ENCODE measurements around the gene SUN1.
"Not testable (repeated sequence)": the region's sequence is repeated elsewhere in the genome, so short reads cannot be mapped to it uniquely, and the experiment has no call there.

The SUN1 gene

DNA sequence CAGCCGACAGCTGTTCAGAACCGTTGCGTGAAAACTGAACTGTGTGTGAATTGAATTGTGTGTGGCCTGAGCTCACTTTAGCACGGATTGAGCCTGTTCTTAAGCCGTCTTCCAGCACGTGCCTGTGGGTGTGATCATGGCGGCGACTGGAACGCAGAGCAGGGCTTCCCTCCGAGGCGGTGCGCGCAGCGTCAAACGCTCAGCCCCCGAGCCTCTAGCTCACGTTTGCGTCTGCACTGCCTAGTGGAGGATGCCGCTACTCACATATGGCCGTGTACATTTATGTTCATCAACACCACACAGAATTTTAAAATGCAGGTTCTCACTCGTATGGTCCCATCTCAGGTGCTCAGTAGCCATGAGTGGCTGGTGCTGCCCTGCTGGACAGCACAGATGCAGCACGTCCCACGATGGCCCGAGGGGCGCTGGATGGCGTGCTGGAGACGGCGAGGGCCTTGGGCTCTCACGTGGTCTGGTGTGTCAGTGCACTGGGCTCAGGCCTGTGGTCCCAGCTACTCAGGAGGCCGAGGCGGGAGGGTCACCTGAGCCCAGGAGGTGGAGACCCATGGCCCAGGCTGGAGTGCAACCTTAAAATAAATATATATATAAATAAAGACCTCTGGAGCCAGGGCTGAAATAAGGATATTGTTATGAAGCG is 22.0 kb downstream of the SUN1 start:
- no peak for DNase-seq (ENCODE audit: low read depth, low spot score)

DNA sequence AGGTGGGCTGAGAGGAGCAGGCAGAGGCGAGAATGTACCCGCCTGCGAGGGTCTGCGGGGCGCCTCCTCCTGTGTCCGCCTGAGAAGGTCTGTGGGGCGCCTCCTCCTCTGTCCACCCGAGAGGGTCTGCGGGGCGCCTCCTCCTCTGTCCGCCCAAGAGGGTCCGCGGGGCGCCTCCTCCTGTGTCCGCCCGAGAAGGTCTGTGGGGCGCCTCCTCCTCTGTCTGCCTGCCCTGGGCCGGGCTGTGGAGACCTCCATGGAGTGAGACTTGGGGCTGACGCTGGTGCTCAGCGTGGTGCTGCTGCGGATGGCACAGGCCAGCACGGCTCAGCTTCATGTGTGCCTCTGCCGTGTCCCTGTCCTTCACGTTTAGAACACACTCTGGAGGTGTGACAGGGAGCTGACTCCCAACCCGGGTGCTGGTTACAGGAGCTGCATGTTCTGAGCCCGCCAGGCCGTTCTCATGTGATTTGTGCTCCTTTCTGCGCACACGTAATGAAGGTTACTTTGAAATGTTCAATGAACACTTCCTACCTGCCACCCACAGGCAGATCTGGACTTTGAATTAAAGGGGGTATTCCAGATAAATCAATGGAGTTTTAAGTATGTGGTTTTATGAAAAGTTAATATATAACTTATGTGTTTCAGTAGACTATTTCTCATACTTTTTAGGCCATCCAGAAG is 23.6 kb downstream of the SUN1 start:
- DNase-seq (ENCODE audit: low read depth, low spot score): no peak

- no peak for DNase-seq (ENCODE audit: low read depth, low spot score)
Measured at GRCh38 chr7:856444-857095, 24.3 kb downstream of the SUN1 start.

GRCh38 chr7:857661-858060 is 25.4 kb downstream of the SUN1 start:
- no peak for DNase-seq (ENCODE audit: low read depth, low spot score)

DNA sequence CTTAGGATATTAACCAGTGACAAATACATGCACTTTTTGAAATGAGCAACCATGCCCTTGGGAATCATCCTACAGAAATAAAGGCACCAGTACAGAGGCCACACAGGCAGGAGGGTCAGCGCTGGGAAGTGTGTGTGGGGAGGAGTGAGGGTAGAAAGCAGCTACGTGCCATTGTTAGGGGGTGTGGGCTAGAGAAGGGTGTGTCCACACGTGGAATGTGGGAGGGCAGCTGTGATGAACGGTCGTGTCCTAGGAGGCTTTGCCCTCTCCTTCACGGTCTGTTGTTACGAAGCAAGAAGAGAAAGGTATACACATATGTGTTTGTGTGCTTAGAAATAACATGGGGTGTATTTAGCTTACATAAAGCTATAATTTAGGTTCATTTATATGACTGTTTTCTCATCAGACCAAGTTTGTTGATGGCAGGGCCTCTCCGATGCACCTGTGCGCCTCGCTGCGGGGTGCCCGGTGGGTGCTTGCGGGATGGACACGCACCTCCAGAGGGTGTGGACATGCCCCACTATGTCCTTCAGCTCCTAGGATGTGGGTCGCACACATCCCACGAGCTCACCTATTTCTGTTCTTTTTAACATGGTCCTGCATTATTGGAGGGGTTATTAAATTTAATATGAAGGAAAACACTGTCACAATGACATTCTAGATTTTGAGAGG is 27.2 kb downstream of the SUN1 start:
- no peak for DNase-seq (ENCODE audit: low read depth, low spot score)

DNA sequence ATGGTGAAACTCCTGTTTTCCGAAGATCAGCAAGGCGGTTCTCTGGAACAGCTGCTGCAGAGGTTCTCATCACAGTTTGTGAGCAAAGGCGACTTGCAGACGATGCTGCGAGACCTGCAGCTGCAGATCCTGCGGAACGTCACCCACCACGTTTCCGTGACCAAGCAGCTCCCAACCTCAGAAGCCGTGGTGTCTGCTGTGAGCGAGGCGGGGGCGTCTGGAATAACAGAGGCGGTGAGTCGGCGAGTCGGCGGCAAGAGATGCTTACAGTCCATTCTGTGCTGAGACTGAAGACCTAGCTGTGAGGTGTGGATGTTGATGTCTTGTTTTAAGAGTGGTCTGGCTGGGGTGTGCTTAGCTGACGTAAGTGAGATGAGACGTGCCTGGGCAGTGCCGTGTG is 27.9 kb downstream of the SUN1 start:
- no peak for DNase-seq (ENCODE audit: low read depth, low spot score)

DNA sequence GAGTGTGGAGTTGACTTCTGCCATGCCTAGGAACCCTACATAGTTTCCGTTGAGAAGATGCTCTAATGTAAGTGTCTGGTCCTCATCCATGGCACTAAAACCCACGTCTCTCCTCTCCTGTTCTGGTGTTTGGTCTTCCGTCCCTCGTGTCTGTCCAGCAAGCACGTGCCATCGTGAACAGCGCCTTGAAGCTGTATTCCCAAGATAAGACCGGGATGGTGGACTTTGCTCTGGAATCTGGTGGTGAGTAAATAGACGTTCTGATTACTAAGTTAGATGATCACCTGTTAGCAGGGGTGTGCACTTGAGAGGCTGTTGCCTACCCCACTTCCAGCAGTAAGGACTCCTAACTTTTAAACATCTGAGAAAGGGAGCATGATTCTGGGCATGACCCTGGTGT is 28.9 kb downstream of the SUN1 start:
- no peak for DNase-seq (ENCODE audit: low read depth, low spot score)

GRCh38 chr7:862157-862556 is 29.9 kb downstream of the SUN1 start:
- no peak for DNase-seq (ENCODE audit: low read depth, low spot score)

GRCh38 chr7:863106-863505 is 30.8 kb downstream of the SUN1 start:
- DNase-seq (ENCODE audit: low read depth, low spot score): no peak

- DNase-seq (ENCODE audit: low read depth, low spot score): no peak
Measured at GRCh38 chr7:865921-866320, 33.6 kb downstream of the SUN1 start.

DNA sequence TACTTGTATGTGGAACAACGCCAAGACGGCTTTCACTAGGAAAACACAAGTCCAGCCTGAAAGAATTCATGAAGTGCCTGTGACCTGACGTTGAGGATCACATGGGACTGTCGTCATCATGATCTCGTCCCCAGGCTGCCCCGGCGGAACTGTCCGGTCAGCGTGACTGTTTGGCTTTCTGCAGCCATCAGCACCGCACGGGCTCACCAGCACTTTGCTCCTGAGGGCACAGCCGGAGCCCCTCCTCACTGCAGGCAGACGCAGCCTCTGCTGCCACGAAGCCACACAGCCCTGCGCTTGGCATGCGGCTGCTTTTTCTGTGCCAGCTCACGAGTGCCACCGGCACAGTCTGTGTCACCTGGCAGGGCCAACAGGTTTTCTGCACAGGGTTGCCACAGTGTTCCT is 34.7 kb downstream of the SUN1 start:
- DNase-seq (ENCODE audit: low read depth, low spot score): no peak

DNA sequence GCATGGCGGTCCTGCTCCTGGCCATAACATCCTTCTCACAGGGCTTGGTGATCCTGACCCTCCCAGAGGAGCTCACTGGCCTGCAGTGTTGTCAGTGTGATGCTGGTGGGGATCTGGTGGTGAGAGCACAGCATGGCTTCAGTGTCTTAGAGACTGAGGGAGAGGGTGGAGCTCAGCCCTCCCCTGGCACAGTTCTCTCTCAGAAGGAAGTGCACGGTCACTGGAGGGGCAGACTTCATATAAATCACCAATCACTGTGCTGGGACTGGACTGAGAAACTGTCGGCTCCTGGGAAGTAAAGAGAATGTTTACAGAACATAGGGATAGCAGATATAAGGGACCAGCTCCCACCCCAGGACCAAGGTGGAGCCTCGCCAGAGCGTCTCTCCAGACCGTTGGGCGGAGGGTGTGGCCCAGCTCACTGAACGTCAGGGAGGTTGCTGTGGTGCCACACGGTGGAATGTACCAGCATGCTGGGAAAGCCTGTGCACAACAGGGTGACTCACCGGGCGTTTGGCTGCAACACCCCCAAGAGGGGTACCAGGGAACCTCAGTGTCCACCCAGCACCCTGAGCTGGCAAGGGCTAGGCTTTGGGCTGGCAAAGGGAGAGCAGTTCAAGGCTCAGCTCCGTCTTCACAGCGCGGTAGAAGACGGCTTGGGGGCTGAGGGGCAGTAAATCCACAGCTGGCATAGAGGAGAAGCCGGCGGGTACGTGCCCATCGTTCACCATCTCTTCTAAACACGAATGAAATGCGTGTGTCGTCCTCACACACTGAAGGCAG is 35.3 kb downstream of the SUN1 start:
- no peak for DNase-seq (ENCODE audit: low read depth, low spot score)

DNA sequence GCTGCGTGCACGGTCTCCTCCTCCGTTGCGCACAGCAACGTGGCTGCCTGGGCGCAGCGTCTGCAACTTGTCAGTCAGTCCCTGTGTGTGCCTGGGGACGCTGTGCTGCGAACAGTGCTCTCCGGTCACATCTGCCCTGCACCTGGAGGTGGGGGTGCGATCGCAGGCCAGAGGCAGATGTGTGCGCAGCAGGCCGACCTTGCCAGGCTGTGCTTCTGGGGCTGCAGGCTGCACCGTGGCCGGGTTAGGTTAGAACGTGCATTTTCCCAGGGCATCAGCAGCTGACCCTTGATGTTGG is 35.9 kb downstream of the SUN1 start:
- no peak for DNase-seq (ENCODE audit: low read depth, low spot score)

GRCh38 chr7:869348-869747 is 37.1 kb downstream of the SUN1 start:
- DNase-seq (ENCODE audit: low read depth, low spot score): no peak

- DNase-seq (ENCODE audit: low read depth, low spot score): no peak
Measured at GRCh38 chr7:871900-872537, 39.7 kb downstream of the SUN1 start.

GRCh38 chr7:872685-873084 is 40.4 kb downstream of the SUN1 start:
- not testable (repeated sequence) for DNase-seq (ENCODE audit: low read depth, low spot score)

GRCh38 chr7:873367-874002 is 41.2 kb downstream of the SUN1 start:
- DNase-seq (ENCODE audit: low read depth, low spot score): peak; percentile 28

DNA sequence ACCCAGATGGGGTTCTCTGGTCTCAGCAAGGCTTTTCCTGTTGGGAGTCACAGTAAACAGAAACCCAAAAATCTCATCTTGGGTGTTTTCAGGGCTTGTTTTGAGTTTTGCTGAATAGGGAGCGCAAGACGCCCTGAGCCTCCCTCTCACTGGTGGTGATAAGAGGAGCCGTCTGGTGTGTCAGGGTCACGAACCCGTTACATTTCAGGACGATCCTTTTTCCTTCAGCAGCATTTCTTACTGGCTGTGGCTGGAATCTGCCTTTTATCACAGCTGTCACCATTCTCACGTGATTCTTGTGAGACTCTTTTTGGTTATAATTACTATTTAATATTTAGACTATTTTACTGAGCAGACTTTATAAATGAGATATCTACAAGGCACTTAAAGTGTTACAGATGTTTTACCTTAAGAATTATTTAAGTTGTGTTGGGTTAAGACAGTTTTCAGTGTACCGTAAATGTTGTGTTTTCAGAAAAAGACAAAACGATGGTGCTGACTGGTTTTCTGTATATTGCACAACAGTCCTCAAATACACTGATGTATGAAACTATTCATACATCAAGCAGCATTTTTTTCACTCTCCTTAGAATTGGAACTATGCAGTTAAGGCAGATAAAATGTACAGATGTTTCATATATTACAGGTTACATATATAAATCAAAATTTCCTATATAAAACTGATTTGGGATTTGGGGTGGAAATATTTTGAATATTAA is 41.9 kb downstream of the SUN1 start:
- DNase-seq (ENCODE audit: low read depth, low spot score): no peak

DNA sequence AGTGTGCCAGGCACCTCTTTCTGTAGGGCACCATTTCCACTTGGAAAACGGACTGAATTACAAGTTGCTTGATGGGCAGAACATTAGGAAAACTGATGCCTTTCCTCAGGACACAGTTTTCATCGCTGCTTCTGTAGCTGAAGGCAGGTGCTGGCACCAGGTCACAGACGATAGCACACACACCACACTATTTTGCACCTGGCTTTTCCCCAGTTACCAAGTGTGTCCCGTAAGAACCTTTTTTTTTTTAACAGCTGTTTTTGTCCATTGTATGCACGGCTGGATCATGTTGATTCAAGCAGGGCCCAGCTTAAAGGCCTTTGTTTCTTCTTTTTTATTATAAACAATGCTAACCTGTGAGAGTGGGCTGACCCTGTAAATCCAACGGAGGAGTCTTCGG is 42.8 kb downstream of the SUN1 start:
- DNase-seq (ENCODE audit: low read depth, low spot score): no peak

DNA sequence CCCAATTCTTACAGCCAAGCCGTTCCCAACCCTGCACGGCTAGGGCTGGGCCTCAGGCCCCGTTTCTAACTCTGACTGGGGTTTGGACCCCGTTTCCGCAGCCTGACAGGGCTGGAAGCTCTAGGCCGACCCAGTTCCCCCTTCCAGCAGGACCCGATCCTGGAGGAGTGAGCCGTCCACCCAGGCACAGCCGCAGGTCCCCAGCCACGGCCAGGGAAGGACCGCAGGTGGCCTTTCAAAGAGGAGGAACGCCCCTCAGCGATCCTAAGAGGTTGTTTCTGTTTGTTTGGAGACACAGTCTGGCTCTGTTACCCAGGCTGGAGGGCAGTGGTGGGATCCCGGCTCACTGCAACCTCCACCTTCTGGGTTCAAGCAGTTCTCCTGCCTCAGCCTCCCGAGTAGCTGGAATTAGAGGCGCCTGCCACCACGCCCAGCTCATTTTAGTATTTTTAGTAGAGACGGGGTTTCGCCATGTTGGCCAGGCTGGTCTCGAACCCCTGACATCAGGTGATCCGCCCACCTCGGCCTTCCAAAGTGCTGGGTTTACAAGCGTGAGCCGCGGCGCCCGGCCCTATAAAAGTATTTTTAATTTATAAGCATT is 43.3 kb downstream of the SUN1 start:
- no peak for DNase-seq (ENCODE audit: low read depth, low spot score)

Data from activated naive CD8-positive, alpha-beta T cell treated with anti-CD3 and anti-CD28 coated beads, Interleukin-2, amount 50 U/mL, for 16 hours (primary cell).